BJ (cell line): Measurements from ENCODE around the gene AKAP8L. TPM values are rescaled to one million over a fixed set of nuclear protein-coding genes. Genes with fewer than 3 reads are reported as not detected.

Experiments used
- CTCF ChIA-PET: fragments of 350-600 bp; formaldehyde crosslinking; extraction: SDS; loops from one replicate; lab custom pipeline; 2021; ENCODE audit warnings: antibody characterized with exemption, inconsistent platforms; lab: Yijun Ruan, JAX
- POLR2A ChIA-PET: fragments of 300-600 bp; sonication (Branson Sonifier 250); formaldehyde crosslinking; extraction: SDS; loops from one replicate; lab custom pipeline; 2021; ENCODE audit warnings: antibody characterized with exemption; lab: Charles Lee
- DNase-seq: peaks from one replicate; pipeline ENCODE4 v3.0.0-alpha.2; 2011; ENCODE audit warnings: low read depth
- H3K27me3 ChIP-seq: 2 replicates; pipeline ENCODE4 v1.6.0; 2011; ENCODE audit warnings: low read length; ENCODE audit not compliant: control insufficient read depth, insufficient read depth
- H3K36me3 ChIP-seq: 2 replicates; pipeline ENCODE4 v1.5.1; 2011; ENCODE audit warnings: low read length; ENCODE audit not compliant: control insufficient read depth, insufficient read depth
- H3K4me3 ChIP-seq: 2 replicates; pipeline ENCODE4 v1.5.1; 2011; ENCODE audit warnings: low read depth, mild to moderate bottlenecking, control low read depth, low read length
- CTCF ChIP-seq: IDR thresholded peaks from 2 replicates; pipeline ENCODE4 v1.5.1; 2011; ENCODE audit warnings: low read depth, mild to moderate bottlenecking, control low read depth, inconsistent platforms, low read length, moderate library complexity; ENCODE audit not compliant: insufficient read depth
- polyA plus RNA-seq: library from polyadenylated mRNA; depleted of rRNA; stranded (reverse); fragments of >200 nt; gene quantifications from 2 replicates; pipeline ENCODE4 v1.2.3, GENCODE V29; 2011

Gene AKAP8L
- polyA plus RNA-seq, 1 experiment: 27.5 TPM

- ChIA-PET POLR2A (interaction anchor here (0.6 kb wide), 1 partner anchor 17 kb away, joined by 4 read pairs; no protein-coding TSS in a partner anchor), CTCF (interaction anchor here (0.6 to 1.0 kb wide), 3 partner anchors 23 to 823 kb away, joined by 3 to 4 read pairs (median 4); partner anchors contain the start of gene NDUFB7)
- H3K36me3 ChIP-seq: peaks cover 33% of the 10 kb centered on the region
These were observed 24.4 kb downstream of the AKAP8L start for GRCh38 chr19:15394426-15394825.

DNA sequence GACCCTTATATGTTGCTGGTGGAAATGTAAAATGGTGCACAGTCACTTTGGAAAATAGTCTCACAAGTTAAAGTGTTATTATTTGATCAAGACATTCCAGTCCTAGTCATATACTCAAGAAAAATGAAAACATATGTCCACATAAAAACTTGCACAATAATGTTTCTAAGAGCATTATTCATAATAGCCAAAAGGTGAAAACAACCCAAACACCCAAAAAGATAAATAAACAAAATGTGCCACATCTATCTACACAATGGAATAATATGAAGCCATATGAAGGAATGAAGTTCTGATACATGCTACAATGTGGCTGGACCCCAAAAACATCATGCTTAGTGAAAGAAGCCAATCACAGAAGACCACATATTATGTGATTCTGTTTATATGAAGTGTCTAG is 24.8 kb downstream of the AKAP8L start:
- ChIA-PET POLR2A (no interaction called here), CTCF (interaction anchor here (0.6 to 1.0 kb wide), 3 partner anchors 24 to 822 kb away, joined by 3 to 4 read pairs (median 4); partner anchors contain the start of gene NDUFB7)
- no peak overlapping the region for H3K4me3 ChIP-seq
- no peak for TF ChIP-seq CTCF
- DNase-seq: peak; percentile 36
- H3K36me3 ChIP-seq: peaks cover 28% of the 10 kb centered on the region
- H3K27me3 ChIP-seq: no peaks in the 10 kb centered on the region

More at GRCh38 chr19:15394426-15394825, 24.4 kb downstream of the AKAP8L start:
- Histone ChIP-seq H3K27me3 (no peaks in the 10 kb centered on the region), H3K4me3 (no peak overlapping the region)
- TF ChIP-seq CTCF: no peak
- no peak for DNase-seq

GRCh38 chr19:15390814-15391213 is 28.0 kb downstream of the AKAP8L start:
- CTCF ChIA-PET: no interaction called here

GRCh38 chr19:15381864-15382263 is 36.9 kb downstream of the AKAP8L start:
- Histone ChIP-seq H3K27me3 (no peaks in the 10 kb centered on the region), H3K36me3 (peaks cover 1% of the 10 kb centered on the region), H3K4me3 (no peak overlapping the region)
- DNase-seq: no peak
- ChIA-PET CTCF (no interaction called here), POLR2A (no interaction called here)
- TF ChIP-seq CTCF: no peak

More at GRCh38 chr19:15390814-15391213, 28.0 kb downstream of the AKAP8L start:
- DNase-seq: no peak
- Histone ChIP-seq H3K36me3 (peaks cover 5% of the 10 kb centered on the region), H3K27me3 (no peaks in the 10 kb centered on the region), H3K4me3 (no peak overlapping the region)
- no peak for TF ChIP-seq CTCF
- POLR2A ChIA-PET: no interaction called here

- no peak for DNase-seq
- Histone ChIP-seq H3K36me3 (peaks cover under 1% of the 10 kb centered on the region), H3K27me3 (no peaks in the 10 kb centered on the region), H3K4me3 (no peak overlapping the region)
- CTCF ChIA-PET: no interaction called here
- no peak for TF ChIP-seq CTCF
- POLR2A ChIA-PET: no interaction called here
These were observed 37.4 kb downstream of the AKAP8L start for GRCh38 chr19:15381429-15381828.
